ENCODE data around the gene QRICH2. TPM values are rescaled to one million over a fixed set of nuclear protein-coding genes. Genes with fewer than 3 reads are reported as not detected.

QRICH2 gene
- total RNA-seq, 1 donor from 2014 or later, result 2.1 TPM

- no peak for FAIRE-seq
- DNase-seq (ENCODE audit: low read depth), result peak; percentile 99
- H3K27me3 ChIP-seq (ENCODE audit: control insufficient read depth, insufficient read depth, low read length), result no peaks in the 10 kb centered on the region
- TF ChIP-seq, protein P1, sequence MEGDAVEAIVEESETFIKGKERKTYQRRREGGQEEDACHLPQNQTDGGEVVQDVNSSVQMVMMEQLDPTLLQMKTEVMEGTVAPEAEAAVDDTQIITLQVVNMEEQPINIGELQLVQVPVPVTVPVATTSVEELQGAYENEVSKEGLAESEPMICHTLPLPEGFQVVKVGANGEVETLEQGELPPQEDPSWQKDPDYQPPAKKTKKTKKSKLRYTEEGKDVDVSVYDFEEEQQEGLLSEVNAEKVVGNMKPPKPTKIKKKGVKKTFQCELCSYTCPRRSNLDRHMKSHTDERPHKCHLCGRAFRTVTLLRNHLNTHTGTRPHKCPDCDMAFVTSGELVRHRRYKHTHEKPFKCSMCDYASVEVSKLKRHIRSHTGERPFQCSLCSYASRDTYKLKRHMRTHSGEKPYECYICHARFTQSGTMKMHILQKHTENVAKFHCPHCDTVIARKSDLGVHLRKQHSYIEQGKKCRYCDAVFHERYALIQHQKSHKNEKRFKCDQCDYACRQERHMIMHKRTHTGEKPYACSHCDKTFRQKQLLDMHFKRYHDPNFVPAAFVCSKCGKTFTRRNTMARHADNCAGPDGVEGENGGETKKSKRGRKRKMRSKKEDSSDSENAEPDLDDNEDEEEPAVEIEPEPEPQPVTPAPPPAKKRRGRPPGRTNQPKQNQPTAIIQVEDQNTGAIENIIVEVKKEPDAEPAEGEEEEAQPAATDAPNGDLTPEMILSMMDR (IDR thresholded peaks at IDR 0.05; ENCODE audit: insufficient read depth, low read length, severe bottlenecking), result no peak
- H3K36me3 ChIP-seq (ENCODE audit: control insufficient read depth, insufficient read depth, low read length), result peaks cover 2% of the 10 kb centered on the region
- H3K4me3 ChIP-seq (ENCODE audit: low read depth, low read length), result peak within 1 kb of the TSS; percentile 67
These were observed 43.1 kb downstream of the QRICH2 start, which contains the start of gene UBALD2 for GRCh38 chr17:76264755-76265623. TSS of gene UBALD2 (plus strand) at chr17:76265348. CDS start at chr17:76265506, 158 bp downstream.

DNA sequence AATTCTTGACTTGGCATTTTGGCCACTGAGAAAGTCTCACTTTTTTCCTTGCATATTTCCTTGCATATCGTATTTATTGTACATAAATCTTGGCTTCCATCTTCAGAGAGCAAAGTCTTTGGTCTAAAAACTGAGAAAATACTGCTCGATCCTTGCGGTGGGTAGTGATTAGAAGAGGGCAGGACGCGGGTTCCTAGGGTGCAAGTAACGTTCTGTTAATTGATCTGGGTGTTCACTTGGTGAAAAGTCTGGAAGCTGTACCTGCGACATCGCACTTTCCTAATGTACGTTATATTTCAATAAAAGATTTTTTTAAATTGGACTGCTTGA is 43.7 kb downstream of the QRICH2 start:
- H3K4me3 ChIP-seq (ENCODE audit: low read depth, low read length), result no peak overlapping the region
- H3K27me3 ChIP-seq (ENCODE audit: control insufficient read depth, insufficient read depth, low read length), result no peaks in the 10 kb centered on the region
- DNase-seq (ENCODE audit: low read depth), result no peak
- FAIRE-seq, result no peak
- H3K36me3 ChIP-seq (ENCODE audit: control insufficient read depth, insufficient read depth, low read length), result peaks cover 2% of the 10 kb centered on the region
- TF ChIP-seq, protein P1 (IDR thresholded peaks at IDR 0.05; ENCODE audit: insufficient read depth, low read length, severe bottlenecking), result no peak

GRCh38 chr17:76263896-76264295 is 44.2 kb downstream of the QRICH2 start:
- FAIRE-seq (no peak), DNase-seq (ENCODE audit: low read depth) (no peak)
- Histone ChIP-seq H3K27me3 (ENCODE audit: control insufficient read depth, insufficient read depth, low read length) (no peaks in the 10 kb centered on the region), H3K36me3 (ENCODE audit: control insufficient read depth, insufficient read depth, low read length) (no peaks in the 10 kb centered on the region), H3K4me3 (ENCODE audit: low read depth, low read length) (no peak overlapping the region)
- TF ChIP-seq, protein P1 (IDR thresholded peaks at IDR 0.05; ENCODE audit: insufficient read depth, low read length, severe bottlenecking), result no peak

- H3K36me3 ChIP-seq (ENCODE audit: control insufficient read depth, insufficient read depth, low read length), result no peaks in the 10 kb centered on the region
- no peak overlapping the region for H3K4me3 ChIP-seq (ENCODE audit: low read depth, low read length)
- FAIRE-seq, result no peak
- H3K27me3 ChIP-seq (ENCODE audit: control insufficient read depth, insufficient read depth, low read length), result no peaks in the 10 kb centered on the region
- TF ChIP-seq, protein P1 (IDR thresholded peaks at IDR 0.05; ENCODE audit: insufficient read depth, low read length, severe bottlenecking), result no peak
- peak; percentile 63 for DNase-seq (ENCODE audit: low read depth)
These were observed 45.2 kb downstream of the QRICH2 start for GRCh38 chr17:76262732-76263344.

DNA sequence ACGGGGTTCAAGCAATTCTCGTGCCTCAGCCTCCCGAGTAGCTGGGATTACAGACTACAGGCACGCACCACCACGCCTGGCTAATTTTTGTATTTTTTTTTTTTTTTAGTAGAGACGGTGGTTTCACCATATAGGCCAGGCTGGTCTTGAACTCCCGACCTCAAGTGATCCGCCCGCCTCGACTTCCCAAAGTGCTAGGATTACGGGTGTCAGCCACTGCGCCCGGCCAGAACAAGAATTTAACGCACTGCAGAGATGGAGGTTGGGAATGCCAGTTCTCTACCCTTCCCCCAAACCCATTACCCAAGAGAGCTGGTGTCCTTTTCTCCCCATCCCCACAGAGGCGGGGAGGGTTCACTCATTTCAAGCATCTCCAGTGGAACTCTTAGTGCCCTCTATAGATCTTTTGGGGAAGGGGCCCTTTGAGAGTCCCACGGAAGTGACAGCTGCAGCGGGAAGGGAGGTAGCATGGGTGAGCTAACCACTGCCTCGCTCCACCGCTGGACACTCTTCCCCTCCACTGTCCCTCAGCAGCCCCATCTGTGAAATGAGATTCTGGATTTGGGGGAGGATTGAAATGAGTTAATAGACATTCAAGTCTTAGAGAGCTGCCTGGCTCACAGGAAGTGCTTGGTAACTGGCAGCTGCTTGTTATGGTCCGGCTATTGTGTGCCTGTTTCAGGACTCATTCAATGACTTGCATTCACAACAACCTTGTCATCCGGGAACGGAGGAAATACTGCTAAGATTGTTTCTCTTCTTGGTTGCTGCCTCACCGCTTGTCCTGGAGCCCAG is 46.5 kb downstream of the QRICH2 start:
- no peaks in the 10 kb centered on the region for H3K36me3 ChIP-seq (ENCODE audit: control insufficient read depth, insufficient read depth, low read length)
- TF ChIP-seq, protein P1 (IDR thresholded peaks at IDR 0.05; ENCODE audit: insufficient read depth, low read length, severe bottlenecking), result no peak
- H3K27me3 ChIP-seq (ENCODE audit: control insufficient read depth, insufficient read depth, low read length), result no peaks in the 10 kb centered on the region
- peak; percentile 32 for DNase-seq (ENCODE audit: low read depth)
- no peak overlapping the region for H3K4me3 ChIP-seq (ENCODE audit: low read depth, low read length)
- FAIRE-seq, result no peak
